Activated CD4-positive, alpha-beta T cell treated with anti-CD3 and anti-CD28 coated beads, Interleukin-2, Interleukin-6, amounts not matched to agents 100 ng/mL and 50 ng/mL, durations not matched to agents 16 hours and 8 hours (primary cell): ENCODE results near the gene WWTR1.
A peak's percentile ranks its signal among the peaks of the same experiment; 100 is the strongest.

Experiments
- DNase-seq: peaks from one replicate; pipeline ENCODE4 v3.0.0-alpha.2; 2020

WWTR1 gene

DNA sequence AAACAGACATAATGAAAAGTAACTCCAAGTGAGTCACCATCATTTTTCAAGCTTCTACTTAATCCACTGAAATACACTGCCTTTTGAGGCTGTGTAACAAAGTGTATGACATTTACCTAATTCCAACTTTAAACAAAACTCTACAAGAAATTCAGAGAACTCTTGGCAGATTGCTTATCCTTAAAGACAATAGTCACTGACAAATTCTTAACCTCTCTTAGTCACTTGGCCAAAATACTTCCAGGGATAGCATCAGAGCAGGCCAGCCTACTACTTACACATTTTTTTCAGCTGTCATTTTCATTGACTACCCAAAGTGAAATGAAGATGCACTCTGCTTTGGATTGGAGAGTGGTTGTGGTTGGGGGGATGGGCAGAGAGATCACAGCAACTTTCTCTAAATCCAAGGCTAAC is 3.6 kb downstream of the WWTR1 start:
- DNase-seq = no peak

DNA sequence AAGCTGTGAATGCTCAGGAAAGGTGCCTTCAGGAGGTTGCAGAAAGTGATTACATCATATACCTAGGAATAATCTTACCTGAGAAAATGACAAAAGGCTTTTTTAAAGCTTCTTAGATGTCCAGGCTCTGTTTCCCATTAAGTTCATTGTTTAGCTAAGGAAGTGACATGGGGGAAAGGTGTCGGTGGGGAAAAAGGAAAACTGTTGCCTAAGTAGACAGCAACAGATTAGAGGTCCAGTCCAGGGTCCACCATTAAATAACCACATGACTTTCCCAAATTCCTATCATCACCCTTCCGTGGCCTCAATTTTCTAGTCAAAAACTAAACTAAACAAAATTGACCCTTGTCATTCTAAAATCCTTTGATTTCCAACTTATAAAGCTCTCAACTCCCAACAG is 4.3 kb downstream of the WWTR1 start:
- no peak for DNase-seq

GRCh38 chr3:149653136-149653535 is 4.7 kb downstream of the WWTR1 start:
- no peak for DNase-seq

- no peak for DNase-seq
Measured at GRCh38 chr3:149650828-149651227, 7.0 kb downstream of the WWTR1 start.

GRCh38 chr3:149648525-149648924 is 9.3 kb downstream of the WWTR1 start:
- no peak for DNase-seq

DNA sequence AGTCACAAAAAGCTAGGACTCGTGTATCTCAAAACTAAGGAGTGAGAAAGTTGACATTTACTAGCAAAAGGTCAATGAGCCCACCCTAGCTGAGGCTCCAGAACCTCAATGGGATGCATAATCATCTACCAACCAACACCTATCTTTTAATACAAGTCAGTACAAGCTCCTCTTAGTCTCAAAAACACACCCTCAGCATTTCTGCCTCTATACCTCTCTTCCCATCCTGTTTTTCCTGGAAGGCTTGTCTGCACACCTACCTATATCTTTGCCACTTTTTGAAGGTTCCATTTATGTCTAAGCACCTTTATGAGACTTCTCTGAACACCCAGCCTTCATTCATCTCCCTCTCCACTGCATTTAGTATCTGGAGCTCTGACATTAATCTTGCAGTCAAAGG is 10.0 kb downstream of the WWTR1 start:
- no peak for DNase-seq

GRCh38 chr3:149647285-149647684 is 10.5 kb downstream of the WWTR1 start:
- DNase-seq = no peak

DNA sequence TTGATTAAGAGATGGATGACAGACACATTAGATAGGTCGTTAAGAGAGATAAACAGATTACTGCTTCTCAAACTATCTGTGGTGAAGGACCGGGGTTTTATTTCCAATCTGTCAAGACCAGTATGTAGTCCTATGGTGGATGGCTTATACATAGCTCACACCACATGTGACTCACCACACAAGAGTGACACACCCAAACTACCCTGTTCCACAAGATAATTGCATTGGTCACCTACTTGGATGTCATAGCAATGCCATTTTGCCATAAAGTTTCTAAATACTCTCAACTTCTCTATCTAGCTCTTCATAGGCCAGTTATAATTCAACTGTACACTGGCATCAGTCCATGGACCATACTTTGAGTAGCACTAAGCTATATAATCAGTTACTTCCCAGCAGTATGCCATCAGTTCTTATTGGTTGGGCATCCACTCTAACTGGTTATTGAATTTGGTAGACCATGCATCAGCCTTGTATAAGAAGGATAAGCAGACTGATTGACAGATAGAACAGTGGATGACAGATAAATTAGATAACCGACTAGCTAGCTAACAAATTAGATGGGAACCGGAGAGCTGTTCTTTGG is 11.6 kb downstream of the WWTR1 start:
- no peak for DNase-seq

GRCh38 chr3:149643963-149644362 is 13.9 kb downstream of the WWTR1 start:
- DNase-seq = no peak

GRCh38 chr3:149643482-149643798 is 14.4 kb downstream of the WWTR1 start:
- DNase-seq = no peak

- DNase-seq = no peak
Measured at GRCh38 chr3:149640976-149641728, 16.7 kb downstream of the WWTR1 start.

GRCh38 chr3:149639093-149639486 is 18.7 kb downstream of the WWTR1 start:
- DNase-seq = no peak

DNA sequence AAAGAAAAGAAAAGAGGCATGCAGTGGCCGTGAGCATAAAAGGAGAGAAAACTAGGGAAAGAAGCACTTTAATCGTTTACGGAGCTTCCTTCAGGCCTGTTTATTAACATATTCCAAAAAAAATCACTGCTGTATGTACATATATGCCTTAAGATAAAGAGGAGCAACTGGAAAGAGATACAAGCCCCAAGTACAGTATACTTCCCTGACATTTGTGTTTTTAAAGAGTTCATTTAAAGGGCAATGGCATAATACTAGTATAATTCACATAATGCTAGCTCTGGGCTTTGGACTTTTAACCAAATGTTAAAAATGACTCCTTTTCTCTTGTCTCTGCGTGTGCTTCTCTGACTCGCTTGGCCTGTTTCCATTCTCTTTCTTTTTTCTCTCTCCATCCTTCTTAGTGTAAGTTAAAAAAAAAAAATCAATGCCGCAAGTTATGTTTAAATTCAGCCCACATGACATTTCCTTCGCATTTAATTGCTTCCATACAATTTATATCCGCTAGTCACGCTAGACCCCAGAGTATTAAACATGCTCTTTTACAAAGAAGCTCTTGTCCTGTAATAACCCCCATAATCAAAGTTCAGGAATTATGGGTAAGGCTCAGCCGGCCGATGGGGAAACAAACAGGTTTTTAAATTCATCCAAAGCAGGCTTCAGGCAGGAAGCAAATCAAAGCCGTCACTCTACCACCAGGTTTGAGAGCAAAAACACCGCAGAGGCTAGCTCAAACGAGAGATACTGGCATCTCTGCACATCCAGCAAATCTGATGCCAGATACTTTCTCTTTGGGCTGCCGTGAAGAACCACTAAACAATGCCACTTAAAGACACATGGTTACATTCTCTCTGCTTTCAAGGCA is 19.4 kb downstream of the WWTR1 start:
- no peak for DNase-seq

GRCh38 chr3:149635396-149635795 is 22.4 kb downstream of the WWTR1 start:
- DNase-seq = no peak

DNA sequence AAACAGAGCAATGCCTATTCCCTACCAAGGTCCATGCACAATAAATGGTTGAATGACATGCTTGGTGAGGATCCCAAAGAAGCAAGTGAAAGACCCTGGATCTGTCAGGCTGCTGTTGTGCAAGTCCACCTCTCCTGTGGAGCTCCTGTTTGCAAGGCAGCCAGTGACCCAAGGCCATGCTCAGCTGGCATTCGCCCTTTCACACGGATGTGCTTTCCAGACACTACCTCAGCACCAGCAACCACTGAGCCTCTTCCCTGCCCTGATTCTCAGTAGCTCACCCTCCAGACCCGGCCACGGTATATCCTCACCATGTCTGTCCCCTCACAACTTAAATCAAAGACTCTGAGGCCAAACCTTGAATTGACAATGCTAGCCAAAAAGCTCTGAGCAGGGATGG is 23.3 kb downstream of the WWTR1 start:
- no peak for DNase-seq

DNA sequence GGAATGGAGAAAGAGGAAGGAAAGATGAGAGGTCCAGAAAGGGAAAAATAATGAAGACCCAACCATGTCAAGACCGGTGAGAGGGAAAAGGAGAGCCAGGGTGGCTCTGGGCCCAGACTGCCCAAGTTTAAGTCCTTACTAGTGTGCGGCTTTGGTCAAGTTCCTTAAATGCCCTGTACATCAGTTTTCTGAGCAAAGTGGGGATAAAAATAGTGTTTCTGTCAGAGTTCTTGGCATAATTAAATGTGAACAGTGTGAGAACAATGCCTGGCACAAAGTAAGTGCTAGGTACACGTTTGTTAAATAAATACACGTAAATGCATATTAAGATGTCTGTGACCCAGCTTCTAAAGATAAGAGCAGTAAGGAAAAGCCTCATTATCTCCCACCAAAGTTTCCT is 23.8 kb downstream of the WWTR1 start:
- DNase-seq = no peak

DNA sequence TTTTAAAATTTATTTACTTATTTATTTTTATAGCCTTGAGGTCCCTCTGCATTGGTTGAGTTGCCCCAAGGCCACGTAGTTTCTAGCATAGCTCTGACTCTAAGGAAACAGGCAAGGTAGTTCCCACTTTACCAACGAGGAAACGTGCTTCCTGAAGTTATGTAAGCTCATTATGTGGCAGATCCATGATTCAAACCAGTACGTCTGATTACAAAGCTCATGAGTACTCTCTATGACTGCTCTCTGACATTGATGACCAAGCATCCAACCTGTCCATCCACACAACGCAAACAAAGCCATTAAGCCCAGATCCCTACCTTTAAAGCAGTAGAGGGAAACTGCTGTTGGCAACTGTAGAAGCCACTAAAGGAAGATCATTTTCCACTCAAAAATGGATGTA is 25.6 kb downstream of the WWTR1 start:
- no peak for DNase-seq

- no peak for DNase-seq
Measured at GRCh38 chr3:149630806-149631205, 27.0 kb downstream of the WWTR1 start.

GRCh38 chr3:149628957-149629670 is 28.7 kb downstream of the WWTR1 start:
- DNase-seq = no peak

- DNase-seq = no peak
Measured at GRCh38 chr3:149626671-149627070, 31.2 kb downstream of the WWTR1 start.

DNA sequence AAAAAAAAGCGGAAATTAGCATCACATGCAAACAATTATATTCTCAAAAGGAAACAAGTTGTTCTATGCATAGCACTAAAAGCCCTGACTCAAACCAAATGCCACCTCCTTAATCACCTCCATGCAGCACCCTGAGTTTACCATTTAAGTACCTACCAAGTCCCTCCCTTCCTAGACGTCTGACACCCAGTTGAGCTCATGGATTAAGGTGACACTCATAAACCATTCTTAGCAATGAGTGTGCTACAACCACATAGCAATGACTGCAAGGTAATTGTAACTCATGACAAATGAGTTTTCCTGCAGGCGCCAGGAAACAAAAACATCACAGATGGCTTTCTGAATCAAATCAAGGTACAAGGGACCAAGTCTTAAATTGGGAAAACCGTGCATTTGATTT is 32.0 kb downstream of the WWTR1 start:
- DNase-seq = no peak

DNA sequence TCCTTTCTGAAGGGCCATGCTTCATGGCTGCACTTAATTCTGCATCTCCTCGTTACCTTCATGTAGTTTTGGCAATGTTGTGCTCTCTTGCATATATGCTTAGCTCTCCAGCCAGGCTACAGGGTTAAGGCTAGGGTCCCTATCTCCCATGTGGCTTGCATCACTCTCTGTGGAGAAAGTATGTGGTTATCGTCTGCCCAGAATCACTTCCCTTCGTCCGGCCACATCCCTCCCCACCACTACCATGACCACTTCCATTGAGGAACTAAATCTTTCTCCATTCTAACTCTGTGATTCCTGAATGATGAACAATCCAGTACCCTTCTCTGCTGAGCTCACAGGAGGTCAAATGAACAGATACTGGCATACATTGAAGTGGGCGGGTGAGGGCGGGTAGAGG is 34.0 kb downstream of the WWTR1 start:
- DNase-seq = no peak

- peak; percentile 62 for DNase-seq
Measured at GRCh38 chr3:149621218-149622005, 36.4 kb downstream of the WWTR1 start.
